B cell (primary cell): ENCODE results near the gene PHF12.

Source experiments
- EZH2 ChIP-seq: IDR thresholded peaks from 2 replicates; pipeline ENCODE4 v1.6.1; 2012; ENCODE audit warnings: borderline replicate concordance, low read depth, mild to moderate bottlenecking, moderate library complexity, low read length; ENCODE audit not compliant: insufficient read depth, poor library complexity, severe bottlenecking
- TF ChIP-seq, protein P1 (sequence below): fragments of 200-600 bp; IDR thresholded peaks from one replicate; pipeline ENCODE4 v1.8.0; 2022; ENCODE audit warnings: antibody characterized with exemption, mild to moderate bottlenecking

DNA sequence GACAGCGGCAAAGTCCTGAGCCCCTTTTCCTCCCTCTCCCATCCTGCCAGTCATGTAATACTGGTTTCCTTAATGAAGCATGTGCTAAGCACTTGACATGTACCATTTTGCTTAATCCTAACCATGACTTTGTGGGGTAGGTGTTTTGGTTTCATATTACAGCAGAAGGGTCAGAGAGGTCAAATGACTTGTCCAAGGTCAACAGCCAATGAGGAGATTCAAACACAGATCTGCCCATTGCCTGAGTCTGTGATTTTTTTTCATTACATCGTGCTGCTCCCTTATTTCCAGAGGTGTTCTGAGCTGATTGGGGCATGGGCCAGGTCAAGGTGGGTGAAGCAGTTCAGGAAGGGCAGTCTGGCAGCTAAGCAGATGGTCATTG, 17.6 kb upstream of the PHF12 start:
- TF ChIP-seq, protein P1, sequence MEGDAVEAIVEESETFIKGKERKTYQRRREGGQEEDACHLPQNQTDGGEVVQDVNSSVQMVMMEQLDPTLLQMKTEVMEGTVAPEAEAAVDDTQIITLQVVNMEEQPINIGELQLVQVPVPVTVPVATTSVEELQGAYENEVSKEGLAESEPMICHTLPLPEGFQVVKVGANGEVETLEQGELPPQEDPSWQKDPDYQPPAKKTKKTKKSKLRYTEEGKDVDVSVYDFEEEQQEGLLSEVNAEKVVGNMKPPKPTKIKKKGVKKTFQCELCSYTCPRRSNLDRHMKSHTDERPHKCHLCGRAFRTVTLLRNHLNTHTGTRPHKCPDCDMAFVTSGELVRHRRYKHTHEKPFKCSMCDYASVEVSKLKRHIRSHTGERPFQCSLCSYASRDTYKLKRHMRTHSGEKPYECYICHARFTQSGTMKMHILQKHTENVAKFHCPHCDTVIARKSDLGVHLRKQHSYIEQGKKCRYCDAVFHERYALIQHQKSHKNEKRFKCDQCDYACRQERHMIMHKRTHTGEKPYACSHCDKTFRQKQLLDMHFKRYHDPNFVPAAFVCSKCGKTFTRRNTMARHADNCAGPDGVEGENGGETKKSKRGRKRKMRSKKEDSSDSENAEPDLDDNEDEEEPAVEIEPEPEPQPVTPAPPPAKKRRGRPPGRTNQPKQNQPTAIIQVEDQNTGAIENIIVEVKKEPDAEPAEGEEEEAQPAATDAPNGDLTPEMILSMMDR = no peak
- TF ChIP-seq EZH2 = no peak
